ENCODE data around the gene CFAP46. TPM values are rescaled to one million over a fixed set of nuclear protein-coding genes. Genes with fewer than 3 reads are reported as not detected.

Gene CFAP46
- total RNA-seq, 2 experiments from 2014 or later = 0.34 TPM; not detected in 1

GRCh38 chr10:132835848-132836233, 106.5 kb downstream of the CFAP46 start:
- H3K27ac Mint-ChIP-seq = no peak overlapping the region
- ATAC-seq (no peak), DNase-seq (no peak)
- CTCF ChIA-PET = interaction anchor here (1.1 kb wide), 1 partner anchor 289 kb away, joined by 3 read pairs; no protein-coding TSS in a partner anchor
- H3K4me1 Mint-ChIP-seq (ENCODE audit: low read depth) = no peaks in the 10 kb centered on the region
- H3K9me3 Mint-ChIP-seq = peaks cover 2% of the 10 kb centered on the region
- no peak for TF ChIP-seq CTCF (IDR thresholded peaks at IDR 0.05)
- intact Hi-C loops (cut with micrococcal nuclease) = no loop called here
- no peaks in the 10 kb centered on the region for H3K36me3 Mint-ChIP-seq (ENCODE audit: low read depth)
- peaks cover 1% of the 10 kb centered on the region for H3K27me3 Mint-ChIP-seq
- POLR2A ChIA-PET = no interaction called here
- H3K4me3 Mint-ChIP-seq = no peak overlapping the region

GRCh38 chr10:132834891-132835847, 107.2 kb downstream of the CFAP46 start:
- intact Hi-C loops (cut with micrococcal nuclease) = no loop called here
- no peak for TF ChIP-seq CTCF (IDR thresholded peaks at IDR 0.05)

GRCh38 chr10:132834311-132834761, 108.0 kb downstream of the CFAP46 start:
- Mint-ChIP-seq H3K36me3 (ENCODE audit: low read depth) (no peaks in the 10 kb centered on the region), H3K4me3 (no peak overlapping the region), H3K27me3 (no peaks in the 10 kb centered on the region), H3K9me3 (peaks cover 2% of the 10 kb centered on the region), H3K4me1 (ENCODE audit: low read depth) (no peaks in the 10 kb centered on the region), H3K27ac (no peak overlapping the region)
- no peak for DNase-seq
- no peak for ATAC-seq
- ChIA-PET POLR2A (no interaction called here), CTCF (no interaction called here)
- intact Hi-C loops (cut with micrococcal nuclease) = no loop called here
- TF ChIP-seq CTCF (IDR thresholded peaks at IDR 0.05) = no peak

More at GRCh38 chr10:132834891-132835847, 107.2 kb downstream of the CFAP46 start:
- Mint-ChIP-seq H3K4me1 (ENCODE audit: low read depth) (no peaks in the 10 kb centered on the region), H3K27me3 (no peaks in the 10 kb centered on the region), H3K27ac (no peak overlapping the region), H3K9me3 (peaks cover 2% of the 10 kb centered on the region), H3K36me3 (ENCODE audit: low read depth) (no peaks in the 10 kb centered on the region), H3K4me3 (no peak overlapping the region)
- ChIA-PET POLR2A (no interaction called here), CTCF (interaction anchor here (1.1 kb wide), 1 partner anchor 290 kb away, joined by 3 read pairs; no protein-coding TSS in a partner anchor)
- ATAC-seq (no peak), DNase-seq (no peak)

- Mint-ChIP-seq H3K27ac (no peak overlapping the region), H3K4me3 (no peak overlapping the region), H3K9me3 (peaks cover 2% of the 10 kb centered on the region), H3K4me1 (ENCODE audit: low read depth) (no peaks in the 10 kb centered on the region), H3K27me3 (no peaks in the 10 kb centered on the region), H3K36me3 (ENCODE audit: low read depth) (no peaks in the 10 kb centered on the region)
- no peak for DNase-seq
- CTCF ChIA-PET = no interaction called here
- intact Hi-C loops (cut with micrococcal nuclease) = no loop called here
- ATAC-seq = no peak
- no peak for TF ChIP-seq CTCF (IDR thresholded peaks at IDR 0.05)
- POLR2A ChIA-PET = no interaction called here
Observed at GRCh38 chr10:132833421-132834111, 108.8 kb downstream of the CFAP46 start.

All from activated CD8-positive, alpha-beta T cell treated with anti-CD3 and anti-CD28 coated beads for 36 hours (primary cell).